ENCODE results near the gene SEC61A2. TPM values are rescaled to one million over a fixed set of nuclear protein-coding genes. Genes with fewer than 3 reads are reported as not detected.
"Not testable (repeated sequence)": the region's sequence is repeated elsewhere in the genome, so short reads cannot be mapped to it uniquely, and the experiment has no call there.

SEC61A2 gene
- polyA plus RNA-seq, 2 of the 4 experiments (the other 2 are of a cell fraction), result 16.5 to 23.2 TPM

DNA sequence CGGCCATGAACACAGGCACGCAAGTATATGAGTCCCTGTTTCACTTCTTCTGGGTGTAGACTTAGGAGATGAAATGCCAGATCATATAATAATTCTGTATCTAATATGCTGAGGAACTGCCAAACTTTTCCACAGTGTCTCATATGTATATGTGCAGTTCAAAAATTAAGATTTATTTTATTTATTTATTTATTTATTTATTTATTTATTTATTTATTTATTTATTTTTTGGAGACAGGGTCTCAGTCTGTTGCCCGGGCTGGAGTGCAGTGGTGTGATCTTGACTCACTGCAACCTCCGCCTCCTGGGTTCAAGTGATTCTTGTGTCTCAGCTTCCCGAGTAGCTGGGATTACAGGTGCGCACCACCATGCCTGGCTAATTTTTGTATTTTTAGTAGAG lies 42.0 kb downstream of the SEC61A2 start:
- FAIRE-seq; H3K4me3 ChIP-seq; H3K4me1 ChIP-seq; DNase-seq (ENCODE audit: low read depth in 1 of 2, low spot score in 1 of 2); H3K27ac ChIP-seq; H3K9me3 ChIP-seq; ATAC-seq; H3K4me2 ChIP-seq; POLR2A ChIA-PET: not testable (repeated sequence)
- 94% methylated on average over 6 of the region's 6 CpGs for WGBS (ENCODE audit: missing lambda C conversion rate)
- CTCF ChIA-PET, result interaction anchor here (0.6 to 1.4 kb wide), 2 partner anchors 24 to 748 kb away, joined by 3 read pairs; partner anchors contain the start of genes CDC123 and NUDT5
- TF ChIP-seq ZC3H11A (IDR thresholded peaks at IDR 0.05), result peak; percentile 74

DNA sequence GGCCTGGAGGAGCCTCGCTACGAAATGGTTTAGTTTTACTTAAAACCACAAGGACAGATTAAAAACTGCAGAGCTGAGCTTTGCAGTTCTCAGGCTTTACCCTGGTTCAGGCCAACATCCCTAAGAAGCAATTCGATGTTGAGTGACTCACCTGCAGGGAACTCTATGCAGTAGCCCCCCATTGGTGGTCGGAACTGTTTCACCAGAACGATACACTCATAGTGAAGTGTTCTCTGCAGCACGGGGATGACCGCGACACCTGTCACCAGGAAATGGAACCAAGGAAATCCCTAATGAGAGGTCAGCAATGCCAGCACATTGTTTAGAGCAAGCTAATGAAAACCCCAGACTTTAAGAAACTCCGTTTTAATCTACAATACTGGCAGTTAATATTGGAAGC lies 48.2 kb downstream of the SEC61A2 start:
- WGBS (ENCODE audit: missing lambda C conversion rate), result 69% methylated on average over 9 of the region's 9 CpGs
- ChIA-PET CTCF (interaction anchor here (1.0 kb wide), 1 partner anchor 30 kb away, joined by 4 read pairs; no protein-coding TSS in a partner anchor), POLR2A (no interaction called here)
- Histone ChIP-seq H3K4me1 (no peaks in the 10 kb centered on the region), H3K4me2 (no peak overlapping the region), H3K27ac (no peak overlapping the region), H3K4me3 (no peak overlapping the region), H3K9me3 (no peaks in the 10 kb centered on the region)
- no peak for FAIRE-seq
- TF ChIP-seq EP300 (IDR thresholded peaks at IDR 0.05) (no peak), NR3C1 (IDR thresholded peaks at IDR 0.05) (no peak), CBX8 (IDR thresholded peaks at IDR 0.05) (no peak), HDAC2 (IDR thresholded peaks at IDR 0.05) (no peak), RAD21 (conservative IDR thresholded peaks at IDR 0.05 in 1 of 2, IDR thresholded peaks at IDR 0.05 in 1 of 2) (no peak), RNF2 (IDR thresholded peaks at IDR 0.05; ENCODE audit: borderline replicate concordance, low read depth) (no peak), MYC (IDR thresholded peaks at IDR 0.05; ENCODE audit: borderline replicate concordance, low read length) (no peak), JUNB (IDR thresholded peaks at IDR 0.05) (no peak), CHD2 (IDR thresholded peaks at IDR 0.05; ENCODE audit: low read length, partially characterized antibody) (no peak), HOXA7 (CRISPR knock-in tag; IDR thresholded peaks at IDR 0.05) (no peak), RFX5 (IDR thresholded peaks at IDR 0.05) (no peak), ZFP36 (IDR thresholded peaks at IDR 0.05; ENCODE audit: borderline replicate concordance, partially characterized antibody) (no peak), ZC3H11A (IDR thresholded peaks at IDR 0.05) (no peak), FOXS1 (CRISPR knock-in tag; IDR thresholded peaks at IDR 0.05) (no peak), TP53 (CRISPR knock-in tag; IDR thresholded peaks at IDR 0.05) (no peak), FOSL2 (IDR thresholded peaks at IDR 0.05) (no peak), FOSL2 (CRISPR knock-in tag; IDR thresholded peaks at IDR 0.05) (no peak)
- TF ChIP-seq, protein P1, sequence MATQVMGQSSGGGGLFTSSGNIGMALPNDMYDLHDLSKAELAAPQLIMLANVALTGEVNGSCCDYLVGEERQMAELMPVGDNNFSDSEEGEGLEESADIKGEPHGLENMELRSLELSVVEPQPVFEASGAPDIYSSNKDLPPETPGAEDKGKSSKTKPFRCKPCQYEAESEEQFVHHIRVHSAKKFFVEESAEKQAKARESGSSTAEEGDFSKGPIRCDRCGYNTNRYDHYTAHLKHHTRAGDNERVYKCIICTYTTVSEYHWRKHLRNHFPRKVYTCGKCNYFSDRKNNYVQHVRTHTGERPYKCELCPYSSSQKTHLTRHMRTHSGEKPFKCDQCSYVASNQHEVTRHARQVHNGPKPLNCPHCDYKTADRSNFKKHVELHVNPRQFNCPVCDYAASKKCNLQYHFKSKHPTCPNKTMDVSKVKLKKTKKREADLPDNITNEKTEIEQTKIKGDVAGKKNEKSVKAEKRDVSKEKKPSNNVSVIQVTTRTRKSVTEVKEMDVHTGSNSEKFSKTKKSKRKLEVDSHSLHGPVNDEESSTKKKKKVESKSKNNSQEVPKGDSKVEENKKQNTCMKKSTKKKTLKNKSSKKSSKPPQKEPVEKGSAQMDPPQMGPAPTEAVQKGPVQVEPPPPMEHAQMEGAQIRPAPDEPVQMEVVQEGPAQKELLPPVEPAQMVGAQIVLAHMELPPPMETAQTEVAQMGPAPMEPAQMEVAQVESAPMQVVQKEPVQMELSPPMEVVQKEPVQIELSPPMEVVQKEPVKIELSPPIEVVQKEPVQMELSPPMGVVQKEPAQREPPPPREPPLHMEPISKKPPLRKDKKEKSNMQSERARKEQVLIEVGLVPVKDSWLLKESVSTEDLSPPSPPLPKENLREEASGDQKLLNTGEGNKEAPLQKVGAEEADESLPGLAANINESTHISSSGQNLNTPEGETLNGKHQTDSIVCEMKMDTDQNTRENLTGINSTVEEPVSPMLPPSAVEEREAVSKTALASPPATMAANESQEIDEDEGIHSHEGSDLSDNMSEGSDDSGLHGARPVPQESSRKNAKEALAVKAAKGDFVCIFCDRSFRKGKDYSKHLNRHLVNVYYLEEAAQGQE (IDR thresholded peaks at IDR 0.05), result no peak
- TF ChIP-seq, protein P2, sequence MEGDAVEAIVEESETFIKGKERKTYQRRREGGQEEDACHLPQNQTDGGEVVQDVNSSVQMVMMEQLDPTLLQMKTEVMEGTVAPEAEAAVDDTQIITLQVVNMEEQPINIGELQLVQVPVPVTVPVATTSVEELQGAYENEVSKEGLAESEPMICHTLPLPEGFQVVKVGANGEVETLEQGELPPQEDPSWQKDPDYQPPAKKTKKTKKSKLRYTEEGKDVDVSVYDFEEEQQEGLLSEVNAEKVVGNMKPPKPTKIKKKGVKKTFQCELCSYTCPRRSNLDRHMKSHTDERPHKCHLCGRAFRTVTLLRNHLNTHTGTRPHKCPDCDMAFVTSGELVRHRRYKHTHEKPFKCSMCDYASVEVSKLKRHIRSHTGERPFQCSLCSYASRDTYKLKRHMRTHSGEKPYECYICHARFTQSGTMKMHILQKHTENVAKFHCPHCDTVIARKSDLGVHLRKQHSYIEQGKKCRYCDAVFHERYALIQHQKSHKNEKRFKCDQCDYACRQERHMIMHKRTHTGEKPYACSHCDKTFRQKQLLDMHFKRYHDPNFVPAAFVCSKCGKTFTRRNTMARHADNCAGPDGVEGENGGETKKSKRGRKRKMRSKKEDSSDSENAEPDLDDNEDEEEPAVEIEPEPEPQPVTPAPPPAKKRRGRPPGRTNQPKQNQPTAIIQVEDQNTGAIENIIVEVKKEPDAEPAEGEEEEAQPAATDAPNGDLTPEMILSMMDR (IDR thresholded peaks at IDR 0.05), result no peak
- TF ChIP-seq, protein P3, sequence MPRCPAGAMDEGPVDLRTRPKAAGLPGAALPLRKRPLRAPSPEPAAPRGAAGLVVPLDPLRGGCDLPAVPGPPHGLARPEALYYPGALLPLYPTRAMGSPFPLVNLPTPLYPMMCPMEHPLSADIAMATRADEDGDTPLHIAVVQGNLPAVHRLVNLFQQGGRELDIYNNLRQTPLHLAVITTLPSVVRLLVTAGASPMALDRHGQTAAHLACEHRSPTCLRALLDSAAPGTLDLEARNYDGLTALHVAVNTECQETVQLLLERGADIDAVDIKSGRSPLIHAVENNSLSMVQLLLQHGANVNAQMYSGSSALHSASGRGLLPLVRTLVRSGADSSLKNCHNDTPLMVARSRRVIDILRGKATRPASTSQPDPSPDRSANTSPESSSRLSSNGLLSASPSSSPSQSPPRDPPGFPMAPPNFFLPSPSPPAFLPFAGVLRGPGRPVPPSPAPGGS (IDR thresholded peaks at IDR 0.05), result no peak
- no peak for ATAC-seq
- no peak for DNase-seq (ENCODE audit: low read depth in 1 of 2, low spot score in 1 of 2)
